GM21717 (cell line): ENCODE data around the gene GDPD1.
"Not testable (repeated sequence)": the region's sequence is repeated elsewhere in the genome, so short reads cannot be mapped to it uniquely, and the experiment has no call there.

Experiments used
- ATAC-seq: cut with Tn5 transposase; IDR thresholded peaks from one replicate; pipeline ENCODE4 v1.9.1; 2021; ENCODE audit warnings: mild to moderate bottlenecking, moderate library complexity; ENCODE audit not compliant: unreplicated experiment

GDPD1 gene

DNA sequence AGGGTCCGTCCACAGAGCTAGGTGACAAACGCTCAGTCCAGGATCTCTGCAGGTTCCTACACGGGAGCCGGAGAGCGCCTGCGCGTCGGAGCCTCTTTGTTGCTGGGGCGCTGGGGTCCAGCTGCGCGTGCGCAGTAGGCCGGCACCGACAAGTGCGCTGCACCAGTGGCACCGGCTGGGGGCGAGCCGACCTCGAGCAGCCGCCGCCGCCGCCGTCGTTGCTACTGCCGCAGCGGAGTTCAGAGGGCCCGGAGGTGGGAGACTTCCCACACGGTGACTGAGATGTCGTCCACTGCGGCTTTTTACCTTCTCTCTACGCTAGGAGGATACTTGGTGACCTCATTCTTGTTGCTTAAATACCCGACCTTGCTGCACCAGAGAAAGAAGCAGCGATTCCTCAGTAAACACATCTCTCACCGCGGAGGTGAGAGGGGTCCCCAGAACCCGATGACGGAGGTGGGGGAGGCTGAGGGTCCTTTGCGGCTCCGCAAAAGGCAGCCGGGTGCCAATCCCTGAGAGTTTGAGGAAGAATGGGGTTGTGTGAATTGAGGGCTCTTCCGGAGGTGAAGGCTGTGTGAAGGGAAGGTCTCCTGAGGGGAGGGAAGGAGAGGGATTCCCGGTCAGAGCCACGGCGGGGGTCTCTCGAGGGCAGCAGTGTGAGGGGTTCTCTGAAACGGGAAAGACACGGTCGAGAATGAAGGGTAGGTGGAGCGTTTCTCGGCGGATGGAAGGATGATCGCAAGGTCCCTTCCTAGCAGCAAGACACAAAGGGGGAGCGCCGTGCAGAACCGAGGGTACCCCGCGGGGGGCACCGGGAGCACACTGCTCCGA lies at the start of gene GDPD1:
Gene GDPD1, plus strand, starts transcription at position 184 of the 831 bp plus-strand sequence. Its CDS starts 99 bp downstream, at position 283.
- ATAC-seq = peak; percentile 89

DNA sequence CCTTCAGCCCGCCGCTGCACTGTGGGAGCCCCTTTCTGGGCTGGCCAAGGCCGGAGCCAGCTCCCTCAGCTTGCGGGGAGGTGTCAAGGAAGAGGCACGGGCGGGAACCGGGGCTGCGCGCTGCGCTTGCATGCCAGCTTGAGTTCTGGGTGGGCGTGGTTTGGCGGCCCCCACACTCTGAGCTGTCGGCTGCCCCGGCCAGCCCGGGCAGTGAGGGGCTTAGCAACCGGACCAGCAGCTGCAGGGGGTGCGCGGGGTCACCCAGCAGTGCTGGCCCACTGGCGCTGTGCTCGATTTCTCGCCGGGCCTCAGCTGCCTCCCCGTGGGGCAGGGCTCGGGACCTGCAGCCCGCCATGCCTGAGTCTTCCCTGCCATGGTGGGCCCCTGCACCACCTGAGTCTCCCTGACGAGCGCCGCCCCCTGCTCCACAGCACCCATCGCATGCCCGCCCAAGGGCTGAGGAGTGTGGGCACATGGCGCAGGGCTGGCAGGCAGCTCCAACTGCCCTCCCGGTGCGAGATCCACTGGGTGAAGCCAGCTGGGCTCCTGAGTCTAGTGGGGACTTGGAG lies 47.8 kb upstream of the GDPD1 start:
- no peak for ATAC-seq

DNA sequence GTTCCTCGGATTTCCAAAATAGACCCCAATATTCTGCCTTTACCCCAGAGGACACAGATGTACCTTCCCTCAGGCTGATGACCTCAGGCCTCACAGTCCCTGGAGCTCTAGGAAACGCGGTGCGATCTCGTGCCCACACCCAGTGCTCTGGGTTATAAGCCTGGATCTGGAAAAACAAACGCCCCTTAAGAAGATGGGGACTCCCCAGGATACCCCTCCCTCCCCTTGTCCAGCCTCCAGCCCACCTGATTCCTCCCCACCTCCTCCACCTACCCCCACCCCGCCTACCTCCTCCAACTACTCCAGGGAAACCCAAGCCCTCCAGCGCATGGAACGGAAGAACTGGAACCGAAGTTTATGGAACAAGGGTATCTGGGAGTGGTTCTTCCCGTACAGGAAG lies 45.6 kb upstream of the GDPD1 start:
- ATAC-seq = no peak

DNA sequence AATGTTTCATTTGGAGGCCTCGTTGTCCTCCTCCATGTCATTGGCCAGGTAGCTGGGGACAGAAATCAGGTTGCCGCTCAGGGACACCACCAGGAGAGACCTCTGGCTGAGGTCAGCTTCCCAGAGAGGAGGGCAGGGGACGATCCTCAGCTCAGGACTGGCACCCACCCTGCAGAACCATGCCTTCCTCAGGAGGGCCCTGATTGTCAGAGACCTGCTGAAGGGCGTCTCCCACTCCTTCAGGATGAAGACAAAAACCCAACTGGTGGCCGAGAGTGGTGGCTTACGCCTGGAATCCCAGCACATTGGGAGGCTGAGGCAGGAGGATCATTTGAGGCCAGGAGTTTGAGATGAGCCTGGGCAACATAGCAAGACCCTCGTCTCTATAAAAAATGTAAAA lies 45.2 kb upstream of the GDPD1 start:
- ATAC-seq = no peak

DNA sequence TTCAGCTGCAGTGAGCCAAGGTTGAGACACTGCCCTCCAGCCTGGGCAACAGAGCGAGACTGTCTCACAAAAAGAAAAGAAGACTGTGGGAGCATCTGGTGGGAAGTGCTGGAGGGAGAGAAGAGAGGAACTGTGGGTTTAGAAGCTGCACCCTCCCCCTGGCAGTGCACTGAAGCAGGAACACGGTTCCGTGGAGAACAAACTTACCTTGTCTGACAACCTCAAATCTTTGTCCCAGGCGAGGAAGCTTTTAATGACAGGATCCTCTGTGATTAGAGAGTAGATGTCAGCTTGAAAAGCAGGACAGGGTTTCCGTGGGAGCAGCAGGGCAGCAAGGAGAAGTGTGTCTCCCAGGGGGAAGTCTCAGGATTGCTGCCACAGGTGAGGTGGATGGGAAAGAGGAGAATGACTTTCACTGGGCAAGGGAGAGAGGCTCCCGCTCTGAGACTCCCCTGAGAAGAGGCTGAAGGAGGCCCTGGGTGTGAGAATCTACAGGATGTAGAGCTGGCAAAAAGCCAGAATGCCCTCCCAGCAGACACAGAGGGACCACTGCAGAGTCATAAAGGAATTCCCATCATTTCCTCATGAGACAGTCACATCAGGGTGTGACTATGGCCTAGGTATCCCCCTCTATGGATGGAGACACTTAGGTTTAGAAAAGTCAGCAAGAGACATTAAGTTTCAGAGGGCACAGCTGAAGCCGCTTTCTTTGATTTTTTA lies 41.9 kb upstream of the GDPD1 start:
- ATAC-seq = no peak

DNA sequence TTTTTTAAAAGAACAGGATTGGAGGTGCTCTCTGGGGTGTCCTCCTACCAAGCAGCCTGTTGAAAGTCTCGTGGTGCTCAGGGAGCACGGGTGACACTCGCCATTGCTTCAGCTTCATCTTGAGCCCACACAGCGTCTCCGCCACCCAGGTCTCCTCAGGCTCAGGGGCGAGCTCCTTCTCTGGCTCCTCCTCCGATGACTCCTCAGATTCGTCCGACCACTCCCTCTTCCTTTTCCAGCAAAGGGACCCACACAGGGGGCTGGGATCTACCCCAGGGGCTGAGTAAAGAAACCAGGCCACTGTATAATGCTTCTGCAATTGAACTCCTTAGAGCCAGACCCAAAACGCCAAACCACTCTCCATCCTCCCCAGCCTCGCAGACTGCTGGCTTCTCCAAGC lies 40.7 kb upstream of the GDPD1 start:
- not testable (repeated sequence) for ATAC-seq

DNA sequence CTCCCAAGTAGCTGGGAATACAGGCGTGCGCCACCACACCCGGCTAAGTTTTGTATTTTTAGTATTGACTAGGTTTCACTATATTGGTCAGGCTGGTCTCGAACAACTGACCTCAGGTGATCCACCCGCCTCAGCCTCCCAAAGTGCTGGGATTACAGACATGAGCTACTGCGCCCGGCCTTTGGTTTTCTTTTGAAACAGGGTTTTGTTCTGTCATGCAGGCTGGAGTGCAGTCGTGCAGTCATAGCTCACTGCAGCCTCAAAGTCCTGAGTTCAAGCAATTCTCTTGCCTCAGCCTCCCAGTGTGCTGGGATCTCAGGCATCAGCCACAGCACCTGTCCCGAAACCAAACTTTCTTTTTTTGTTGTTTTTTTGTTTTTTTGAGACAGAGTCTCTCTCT lies 39.7 kb upstream of the GDPD1 start:
- no peak for ATAC-seq

DNA sequence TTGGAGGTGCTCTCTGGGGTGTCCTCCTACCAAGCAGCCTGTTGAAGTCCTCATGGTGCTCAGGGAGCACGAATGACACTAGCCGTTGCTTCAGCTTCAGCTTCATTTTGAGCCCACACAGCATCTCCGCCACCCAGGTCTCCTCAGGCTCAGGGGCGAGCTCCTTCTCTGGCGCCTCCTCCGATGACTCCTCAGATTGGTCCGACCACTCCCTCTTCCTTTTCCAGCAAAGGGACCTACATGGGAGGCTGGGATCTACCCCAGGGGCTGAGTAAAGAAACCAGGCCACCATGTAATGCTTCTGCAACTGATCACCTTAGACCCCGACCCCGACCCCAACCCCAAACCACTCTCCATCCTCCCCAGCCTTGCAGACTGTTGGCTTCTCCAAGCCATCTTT lies 38.8 kb upstream of the GDPD1 start:
- ATAC-seq = no peak

DNA sequence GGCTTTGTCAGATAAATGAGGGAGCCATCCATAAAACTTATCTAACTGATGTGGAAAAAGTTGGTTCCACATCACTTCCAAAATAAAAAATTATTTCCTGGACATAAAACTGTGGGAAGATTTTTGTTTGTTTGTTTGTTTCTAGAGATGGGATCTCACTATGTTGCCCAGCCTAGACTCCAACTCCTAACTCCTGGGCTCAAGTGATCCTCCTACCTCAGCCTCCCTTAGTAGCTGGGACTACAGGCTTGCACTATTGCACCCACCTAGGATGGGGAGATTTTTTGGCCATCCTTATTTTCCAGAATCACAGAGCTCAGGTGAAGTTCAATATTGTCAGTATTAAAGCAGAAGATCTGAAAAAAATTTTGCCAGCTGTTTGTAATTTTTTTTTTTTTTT lies 34.3 kb upstream of the GDPD1 start:
- no peak for ATAC-seq

DNA sequence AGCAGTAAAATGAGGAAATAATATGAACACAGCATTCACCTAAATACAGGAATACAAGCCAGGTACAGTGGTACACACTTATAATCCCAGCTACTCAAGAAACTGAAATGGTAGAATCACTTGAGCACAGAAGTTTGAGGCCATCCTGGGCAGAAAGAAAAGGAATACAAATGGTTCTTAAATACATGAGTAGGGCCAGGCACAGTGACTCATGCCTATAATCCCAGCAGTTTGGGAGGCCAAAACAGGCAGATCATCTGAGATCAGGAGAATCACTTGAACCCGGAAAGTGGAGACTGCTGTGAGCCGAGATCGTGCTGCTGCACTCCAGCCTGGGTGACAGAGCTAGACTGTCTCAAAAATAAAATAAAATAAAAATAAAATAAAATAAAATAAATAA lies 33.5 kb upstream of the GDPD1 start:
- ATAC-seq = no peak

DNA sequence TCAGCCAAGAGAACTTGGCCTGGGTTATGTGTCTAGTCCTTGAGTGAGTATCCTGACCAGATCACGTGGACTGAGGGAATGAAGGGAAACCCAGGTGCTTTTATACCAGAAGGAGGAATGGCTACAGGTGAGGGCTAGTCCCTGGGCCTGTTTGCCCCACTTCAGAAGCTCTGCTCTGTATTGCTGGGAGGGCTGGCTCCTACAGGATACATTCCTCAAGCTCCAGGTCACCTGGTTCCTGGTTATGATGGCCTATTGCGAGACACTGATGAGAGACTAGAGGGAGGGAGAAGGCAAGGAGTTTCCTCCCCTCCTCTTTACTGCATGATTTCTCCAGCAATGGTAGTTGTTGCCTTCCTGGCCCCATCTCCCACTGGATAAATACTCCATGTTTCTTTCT lies 29.5 kb upstream of the GDPD1 start:
- no peak for ATAC-seq

DNA sequence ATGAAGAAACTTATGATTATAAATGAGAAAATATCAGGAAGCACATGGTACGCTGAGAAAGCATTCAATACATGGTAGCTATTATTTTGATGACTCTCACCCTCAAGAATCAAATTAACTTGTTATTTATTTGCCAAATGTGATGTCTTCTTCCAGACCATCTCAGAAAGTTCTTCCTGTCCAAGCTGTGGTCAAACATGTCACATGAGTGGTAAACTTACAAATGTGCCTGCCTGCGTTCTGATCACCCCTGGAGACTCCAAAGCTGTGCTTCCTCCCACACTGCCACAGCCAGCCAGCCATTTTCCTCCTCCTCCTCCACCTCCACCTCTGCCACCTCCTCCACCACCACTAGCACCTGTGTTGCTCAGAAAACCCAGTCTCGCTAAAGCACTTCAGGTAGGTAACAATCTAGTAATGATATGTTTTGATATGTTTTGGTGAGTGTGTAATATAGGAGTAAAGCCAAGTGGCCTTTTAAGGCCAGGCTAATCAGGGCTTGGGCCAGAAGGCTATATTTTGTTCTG lies 26.9 kb upstream of the GDPD1 start:
- ATAC-seq = no peak

DNA sequence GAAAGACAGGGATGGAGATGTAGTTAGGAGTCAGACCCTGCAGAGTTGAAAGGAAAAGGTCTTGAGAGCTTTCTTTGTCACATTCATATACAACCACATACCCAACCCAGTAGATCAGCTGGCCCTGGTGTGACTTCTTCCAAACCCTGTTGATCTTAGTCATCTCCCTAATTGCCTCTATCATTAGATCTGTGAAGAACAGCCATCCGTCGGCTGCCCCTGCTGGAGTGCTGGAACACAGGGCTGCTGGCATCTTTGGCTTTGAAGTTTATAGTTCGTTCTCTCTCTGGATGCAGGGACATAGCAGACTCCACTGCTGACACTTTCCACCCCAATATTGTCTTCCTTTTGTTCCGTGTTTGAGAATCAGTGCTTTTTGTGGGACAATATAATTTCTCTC lies 20.9 kb upstream of the GDPD1 start:
- no peak for ATAC-seq

DNA sequence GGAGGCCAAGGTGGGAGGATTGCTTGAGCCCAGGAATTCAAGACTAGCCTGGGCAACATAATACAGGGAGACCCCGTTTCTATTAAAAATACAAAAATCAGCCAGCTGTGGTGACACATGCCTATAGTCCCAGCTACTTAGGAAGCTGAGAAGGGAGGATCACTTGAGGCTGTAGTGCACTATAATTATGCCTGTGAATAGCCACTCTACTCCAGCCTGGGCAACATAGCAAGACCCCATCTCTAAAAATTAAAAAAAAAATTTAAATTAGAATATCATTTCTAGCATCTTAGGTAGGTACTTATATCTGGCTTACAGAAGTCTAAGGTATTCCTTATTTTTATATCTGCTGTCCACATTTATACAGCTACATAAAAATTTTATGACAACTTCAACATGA lies 18.0 kb upstream of the GDPD1 start:
- ATAC-seq = no peak

DNA sequence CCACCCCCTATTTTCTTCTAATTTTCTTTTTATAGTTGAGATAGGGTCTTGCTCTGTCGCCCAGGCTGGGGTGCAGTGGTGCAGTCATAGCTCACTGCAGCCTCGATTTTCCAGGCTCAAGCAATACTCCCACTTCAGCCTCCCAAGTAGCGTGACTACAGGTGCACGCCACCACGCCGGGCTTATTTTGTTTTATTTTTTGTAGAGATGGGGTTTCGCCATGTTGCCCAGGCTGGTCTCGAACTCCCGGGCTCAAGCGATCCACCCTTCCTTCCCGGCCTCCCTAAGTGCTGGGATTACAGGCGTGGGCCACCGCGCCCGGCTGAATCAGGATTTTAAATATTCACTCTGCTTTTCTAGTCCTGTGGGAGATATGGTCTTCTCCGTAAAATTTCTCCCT lies 941 bp upstream of the GDPD1 start:
- ATAC-seq = no peak

DNA sequence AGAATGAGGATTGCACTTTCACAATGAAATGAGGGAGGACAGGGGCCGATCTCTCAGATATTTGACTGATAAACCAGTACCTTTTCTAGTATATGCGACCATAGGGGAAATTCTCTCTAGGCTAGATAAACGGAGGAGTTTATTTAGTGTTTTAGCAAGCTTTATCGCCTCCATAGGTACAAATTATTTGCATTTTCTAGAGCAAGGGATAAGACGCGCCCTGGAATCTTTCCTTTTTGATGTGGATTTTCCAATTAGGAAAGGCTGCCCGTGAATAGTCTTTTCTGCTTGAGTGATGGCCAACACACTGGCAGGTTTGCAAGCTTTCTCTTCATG lies 351 bp upstream of the GDPD1 start:
- ATAC-seq = no peak

DNA sequence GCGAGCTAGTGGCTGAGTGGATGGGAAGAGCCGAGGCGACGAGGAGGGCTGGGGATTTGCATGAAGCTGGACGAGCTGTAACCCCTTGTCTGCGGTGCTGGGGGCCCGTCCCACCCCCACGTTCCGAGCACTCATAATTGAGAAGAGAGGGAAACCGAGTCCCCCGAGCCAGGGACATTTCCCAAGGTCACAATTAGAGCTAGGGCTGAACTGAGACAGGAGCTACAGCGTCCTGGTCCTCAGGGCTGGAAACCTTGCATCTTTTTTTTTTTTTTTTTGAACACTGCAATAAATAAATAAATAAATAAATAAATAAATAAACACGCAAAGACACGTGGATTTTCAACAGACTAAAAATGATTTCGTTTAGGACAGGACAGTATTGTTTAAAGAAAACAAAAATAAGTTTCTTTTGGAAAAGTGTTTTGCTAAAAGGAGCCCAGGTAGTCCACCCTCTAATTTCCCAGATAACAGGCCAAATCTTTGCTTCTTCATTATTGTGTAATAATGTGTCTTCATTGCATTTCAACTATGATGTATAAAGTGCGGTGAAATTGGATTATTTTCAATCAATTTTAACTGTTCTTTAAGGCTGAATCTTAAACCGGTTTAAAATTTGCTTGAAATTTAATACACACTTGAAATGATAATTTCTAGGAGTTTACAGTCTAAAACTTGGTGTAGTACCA lies 992 bp downstream of the GDPD1 start:
- peak; percentile 16 for ATAC-seq

DNA sequence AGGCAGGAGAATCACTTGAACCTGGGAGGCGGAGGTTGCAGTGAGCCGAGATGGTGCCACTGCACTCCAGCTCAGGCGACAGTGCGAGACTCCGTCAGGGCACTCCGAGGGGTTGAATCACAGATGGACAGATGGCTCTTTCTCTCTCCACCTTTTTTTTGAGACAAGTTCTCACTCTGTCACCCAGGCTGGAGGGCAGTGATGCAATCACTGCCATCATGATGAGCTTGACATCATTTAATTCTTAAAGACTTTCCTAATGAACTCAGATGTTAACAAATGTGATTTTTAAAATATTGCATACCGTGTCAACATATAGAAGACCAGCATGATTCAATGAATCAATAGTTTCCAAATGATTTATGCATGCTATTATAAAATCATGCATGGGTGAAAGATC lies 3.5 kb downstream of the GDPD1 start:
- no peak for ATAC-seq

DNA sequence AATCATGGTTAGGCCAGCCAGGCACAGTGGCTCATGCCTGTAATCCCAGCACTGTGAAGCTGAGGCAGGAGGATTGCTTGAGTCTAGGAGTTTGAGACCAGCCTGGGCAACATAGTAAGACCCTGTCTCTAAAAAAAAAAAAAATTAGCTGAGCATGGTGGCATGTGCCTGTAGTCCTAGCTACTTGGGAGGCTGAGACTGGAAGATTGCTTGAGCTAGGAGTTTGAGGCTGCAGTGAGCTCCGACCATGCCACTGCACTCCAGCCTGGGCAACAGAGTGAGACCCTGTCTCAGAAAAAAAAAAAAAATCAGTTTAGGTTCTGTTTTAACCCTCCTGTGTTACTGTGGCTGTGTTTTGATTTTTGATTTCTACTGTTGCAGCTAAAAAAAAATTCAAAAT lies 8.3 kb downstream of the GDPD1 start:
- not testable (repeated sequence) for ATAC-seq

DNA sequence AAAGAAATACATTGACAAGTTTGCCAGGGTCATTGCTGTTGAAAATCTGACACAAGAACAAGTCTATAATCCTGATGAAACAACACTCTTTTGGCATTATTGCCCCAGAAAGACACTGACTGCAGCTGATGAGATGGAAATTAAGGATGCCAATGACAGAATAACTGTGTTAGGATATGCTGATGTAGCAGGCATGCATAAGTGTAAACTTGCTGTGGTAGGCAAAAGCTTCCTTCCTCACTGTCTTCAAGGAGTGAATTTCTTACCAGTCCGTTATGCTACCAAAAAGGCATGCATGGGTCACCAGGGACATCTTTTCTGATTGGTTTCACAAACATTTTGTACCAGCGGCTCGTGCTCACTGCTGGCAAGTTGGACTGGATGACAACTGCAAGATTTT lies 10.5 kb downstream of the GDPD1 start:
- ATAC-seq = no peak

DNA sequence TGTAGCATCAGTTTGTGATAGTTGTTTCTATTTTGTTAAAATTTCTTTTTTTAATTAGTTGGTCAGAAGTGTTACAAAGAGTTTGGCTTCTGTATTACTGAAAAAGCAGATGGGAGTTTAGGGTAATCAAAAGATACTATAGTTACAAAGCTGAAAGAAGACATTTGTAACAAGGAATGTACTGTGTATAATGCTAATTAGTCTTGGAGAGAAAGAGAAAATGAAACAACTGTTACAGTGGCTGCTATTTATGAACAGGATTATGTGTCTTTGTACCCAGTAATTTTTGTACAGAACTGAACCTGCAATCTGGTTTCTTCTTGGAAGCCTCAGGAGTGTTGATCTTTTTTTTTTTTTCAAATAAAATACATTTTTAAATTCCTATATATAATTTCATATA lies 14.3 kb downstream of the GDPD1 start:
- ATAC-seq = no peak
